Measurements from ENCODE around the gene LRRC2. TPM values are rescaled to one million over a fixed set of nuclear protein-coding genes. Genes with fewer than 3 reads are reported as not detected.
"Not testable (repeated sequence)": the region's sequence is repeated elsewhere in the genome, so short reads cannot be mapped to it uniquely, and the experiment has no call there.

The LRRC2 gene
- total RNA-seq, 6 experiments from 2014 or later = 0.19 to 0.56 (median 0.37) TPM

DNA sequence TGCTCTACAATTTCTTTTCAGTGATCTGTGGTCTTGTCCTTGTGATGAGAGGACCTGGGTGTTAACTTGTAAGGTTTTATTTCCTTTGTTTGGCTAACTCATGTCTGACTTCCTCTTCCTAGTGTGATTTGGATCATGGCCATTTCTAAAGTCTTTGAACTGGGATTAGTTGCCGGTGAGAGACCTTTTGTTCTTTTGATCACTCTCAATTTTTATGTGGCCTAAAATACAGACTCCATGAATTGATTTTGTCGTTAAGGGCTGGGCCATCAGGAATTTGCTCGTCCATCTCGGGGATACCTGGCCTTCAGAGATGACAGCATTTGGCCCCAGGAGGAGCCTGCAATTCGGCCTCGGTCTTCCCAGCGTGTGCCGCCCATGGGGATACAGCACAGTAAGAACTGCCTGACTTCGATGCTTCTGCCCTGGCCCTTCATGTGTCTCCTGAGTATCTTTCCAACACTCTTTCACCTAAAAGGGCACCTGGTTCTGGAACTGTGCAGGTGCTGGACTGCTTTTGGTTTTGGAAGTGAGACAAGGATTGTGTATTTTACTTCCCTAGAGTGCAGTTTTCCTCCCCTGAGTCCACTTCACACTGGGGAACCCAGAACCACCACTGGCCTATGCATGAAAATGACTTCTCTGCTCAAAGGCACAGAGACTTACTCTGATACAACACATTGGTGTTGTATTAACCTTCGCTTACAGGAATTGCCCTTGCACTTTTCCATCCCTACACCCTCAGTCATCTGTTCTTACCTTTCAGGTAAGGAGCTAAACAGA lies 13.1 kb upstream of the LRRC2 start:
- H3K36me3 Mint-ChIP-seq (ENCODE audit: low read depth) = no peaks in the 10 kb centered on the region
- TF ChIP-seq, protein P1, sequence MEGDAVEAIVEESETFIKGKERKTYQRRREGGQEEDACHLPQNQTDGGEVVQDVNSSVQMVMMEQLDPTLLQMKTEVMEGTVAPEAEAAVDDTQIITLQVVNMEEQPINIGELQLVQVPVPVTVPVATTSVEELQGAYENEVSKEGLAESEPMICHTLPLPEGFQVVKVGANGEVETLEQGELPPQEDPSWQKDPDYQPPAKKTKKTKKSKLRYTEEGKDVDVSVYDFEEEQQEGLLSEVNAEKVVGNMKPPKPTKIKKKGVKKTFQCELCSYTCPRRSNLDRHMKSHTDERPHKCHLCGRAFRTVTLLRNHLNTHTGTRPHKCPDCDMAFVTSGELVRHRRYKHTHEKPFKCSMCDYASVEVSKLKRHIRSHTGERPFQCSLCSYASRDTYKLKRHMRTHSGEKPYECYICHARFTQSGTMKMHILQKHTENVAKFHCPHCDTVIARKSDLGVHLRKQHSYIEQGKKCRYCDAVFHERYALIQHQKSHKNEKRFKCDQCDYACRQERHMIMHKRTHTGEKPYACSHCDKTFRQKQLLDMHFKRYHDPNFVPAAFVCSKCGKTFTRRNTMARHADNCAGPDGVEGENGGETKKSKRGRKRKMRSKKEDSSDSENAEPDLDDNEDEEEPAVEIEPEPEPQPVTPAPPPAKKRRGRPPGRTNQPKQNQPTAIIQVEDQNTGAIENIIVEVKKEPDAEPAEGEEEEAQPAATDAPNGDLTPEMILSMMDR (IDR thresholded peaks at IDR 0.05) = no peak
- peaks cover 59% of the 10 kb centered on the region for H3K27me3 Mint-ChIP-seq (ENCODE audit: insufficient read depth)
- H3K27ac Mint-ChIP-seq = no peak overlapping the region
- no peaks in the 10 kb centered on the region for H3K4me1 Mint-ChIP-seq (ENCODE audit: low read depth)
- H3K9me3 Mint-ChIP-seq = no peaks in the 10 kb centered on the region
- DNase-seq = no peak
- H3K4me3 Mint-ChIP-seq = no peak overlapping the region

DNA sequence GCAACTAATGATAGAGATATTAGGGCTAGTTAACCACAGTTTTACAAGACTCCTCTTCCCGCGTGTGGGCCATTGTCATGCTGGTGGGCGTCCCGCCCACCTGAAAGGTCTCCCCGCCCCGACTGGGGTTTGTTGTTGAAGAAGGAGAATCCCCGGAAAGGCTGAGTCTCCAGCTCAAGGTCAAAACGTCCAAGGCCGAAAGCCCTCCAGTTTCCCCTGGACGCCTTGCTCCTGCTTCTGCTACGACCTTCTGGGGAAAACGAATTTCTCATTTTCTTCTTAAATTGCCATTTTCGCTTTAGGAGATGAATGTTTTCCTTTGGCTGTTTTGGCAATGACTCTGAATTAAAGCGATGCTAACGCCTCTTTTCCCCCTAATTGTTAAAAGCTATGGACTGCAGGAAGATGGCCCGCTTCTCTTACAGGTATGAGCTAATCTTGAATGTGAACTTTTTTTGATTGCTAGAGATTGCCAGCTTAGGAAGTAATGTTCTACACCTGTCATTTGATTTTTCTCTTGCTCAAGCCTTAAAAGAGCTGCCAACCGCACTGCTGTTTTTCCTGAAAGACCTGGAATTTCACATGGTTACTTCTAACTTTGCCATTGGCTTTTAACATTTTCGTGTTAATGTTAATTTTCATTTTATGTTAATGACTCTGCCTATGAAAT lies 11.6 kb upstream of the LRRC2 start:
- not testable (repeated sequence) for H3K27ac Mint-ChIP-seq; DNase-seq; H3K4me1 Mint-ChIP-seq (ENCODE audit: low read depth); H3K9me3 Mint-ChIP-seq; H3K36me3 Mint-ChIP-seq (ENCODE audit: low read depth); H3K4me3 Mint-ChIP-seq
- H3K27me3 Mint-ChIP-seq (ENCODE audit: insufficient read depth) = peaks cover 56% of the 10 kb centered on the region

DNA sequence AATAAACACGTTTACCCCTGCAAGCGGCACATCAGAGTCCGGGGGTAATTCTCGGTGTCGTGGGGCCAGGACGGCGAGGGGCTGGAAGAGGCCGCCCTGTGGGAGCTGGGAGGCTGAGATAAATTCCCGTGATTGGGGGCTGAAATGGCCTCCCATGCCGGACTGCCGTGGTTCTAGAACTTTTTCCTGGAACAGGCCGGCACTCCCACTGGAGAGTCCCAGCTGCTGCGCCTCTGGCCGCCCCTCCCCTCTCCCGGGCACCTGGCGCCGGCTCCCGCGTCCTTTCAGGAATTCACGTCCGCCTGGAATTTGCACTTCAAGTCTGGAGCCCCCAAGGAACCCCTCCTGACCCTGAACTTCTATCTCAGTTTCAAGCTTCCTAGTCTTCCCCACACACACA lies 10.8 kb upstream of the LRRC2 start:
- Mint-ChIP-seq H3K36me3 (ENCODE audit: low read depth) (no peaks in the 10 kb centered on the region), H3K27me3 (ENCODE audit: insufficient read depth) (peaks cover 52% of the 10 kb centered on the region), H3K4me1 (ENCODE audit: low read depth) (no peaks in the 10 kb centered on the region), H3K9me3 (no peaks in the 10 kb centered on the region), H3K27ac (no peak overlapping the region), H3K4me3 (no peak overlapping the region)
- DNase-seq = no peak
- TF ChIP-seq, protein P1 (IDR thresholded peaks at IDR 0.05) = no peak

DNA sequence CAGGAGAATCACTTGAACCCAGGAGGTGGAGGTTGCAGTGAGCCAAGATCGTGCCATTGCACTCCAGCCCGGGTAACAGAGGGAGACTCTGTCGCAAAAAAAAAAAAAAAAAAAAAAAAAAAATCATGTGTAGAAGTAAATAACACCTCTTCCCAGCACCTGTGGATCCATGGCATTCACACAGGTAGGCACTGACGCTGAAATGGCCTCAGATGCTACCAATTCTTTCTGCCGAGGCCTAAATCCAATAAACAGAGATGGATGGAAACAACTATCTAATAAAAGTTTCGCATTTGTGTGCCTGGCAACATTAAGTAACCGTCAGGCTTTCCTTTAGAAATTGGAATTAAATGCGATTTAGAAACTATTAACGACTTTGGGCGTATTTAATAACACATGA lies 10.3 kb upstream of the LRRC2 start:
- Mint-ChIP-seq H3K4me3 (no peak overlapping the region), H3K9me3 (no peaks in the 10 kb centered on the region), H3K36me3 (ENCODE audit: low read depth) (no peaks in the 10 kb centered on the region), H3K27me3 (ENCODE audit: insufficient read depth) (peaks cover 47% of the 10 kb centered on the region), H3K4me1 (ENCODE audit: low read depth) (no peaks in the 10 kb centered on the region), H3K27ac (no peak overlapping the region)
- TF ChIP-seq, protein P1 (IDR thresholded peaks at IDR 0.05) = no peak
- no peak for DNase-seq

GRCh38 chr3:46575577-46576222 lies 9.6 kb upstream of the LRRC2 start:
- DNase-seq = no peak
- TF ChIP-seq, protein P1 (IDR thresholded peaks at IDR 0.05) = no peak
- no peaks in the 10 kb centered on the region for H3K9me3 Mint-ChIP-seq
- H3K4me1 Mint-ChIP-seq (ENCODE audit: low read depth) = no peaks in the 10 kb centered on the region
- H3K27me3 Mint-ChIP-seq (ENCODE audit: insufficient read depth) = peaks cover 40% of the 10 kb centered on the region
- no peaks in the 10 kb centered on the region for H3K36me3 Mint-ChIP-seq (ENCODE audit: low read depth)
- no peak overlapping the region for H3K4me3 Mint-ChIP-seq
- no peak overlapping the region for H3K27ac Mint-ChIP-seq

Measured in HFFc6 (cell line).